Measurements from ENCODE around the gene CCDC195. TPM values are rescaled to one million over a fixed set of nuclear protein-coding genes. Genes with fewer than 3 reads are reported as not detected.

The CCDC195 gene
- total and polyA plus RNA-seq, 4 donors: not detected

DNA sequence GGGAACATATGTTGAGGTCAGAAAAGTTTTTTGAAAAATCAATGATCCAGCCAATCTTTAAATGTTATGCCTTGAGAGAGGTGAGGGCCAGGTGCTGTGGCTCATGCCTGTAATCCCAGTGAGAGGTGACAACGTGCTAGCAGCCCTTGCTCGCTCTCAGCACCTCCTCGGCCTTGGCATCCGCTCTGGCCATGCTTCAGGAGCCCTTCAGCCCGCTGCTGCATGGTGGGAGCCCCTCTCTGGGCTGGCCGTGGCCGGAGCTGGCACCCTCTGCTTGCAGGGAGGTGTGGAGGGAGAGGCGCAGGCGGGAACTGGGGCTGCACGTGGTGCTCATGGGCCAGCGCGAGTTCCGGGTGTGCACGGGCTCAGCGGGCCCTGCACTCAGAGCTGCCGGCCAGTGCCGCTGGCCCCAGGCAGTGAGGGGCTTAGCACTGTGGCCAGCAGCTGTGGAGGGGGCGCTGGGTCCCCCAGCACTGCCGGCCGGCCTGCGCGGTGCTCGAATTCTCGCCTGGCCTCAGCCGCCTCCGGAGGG, 61.1 kb downstream of the CCDC195 start:
- Histone ChIP-seq H3K9ac (ENCODE audit: insufficient read depth in 1 of 2, low read length in 2 of 2) (no peak overlapping the region), H3K9me3 (ENCODE audit: control insufficient read depth in 4 of 4, insufficient read depth in 3 of 4, low read length in 3 of 4) (peaks cover 0 to 10% (median 0%) of the 10 kb centered on the region in 4 donors), H3K27ac (ENCODE audit: low read depth in 1 of 2, low read length in 1 of 2) (no peak overlapping the region), H3K4me3 (no peak overlapping the region), H3K36me3 (ENCODE audit: control insufficient read depth in 4 of 4, insufficient read depth in 4 of 4, low read length in 4 of 4) (no peaks in the 10 kb centered on the region), H3K27me3 (ENCODE audit: control insufficient read depth in 3 of 3, insufficient read depth in 3 of 3, low read length in 2 of 3) (no peaks in the 10 kb centered on the region), H3K4me1 (ENCODE audit: control insufficient read depth in 5 of 5, insufficient read depth in 5 of 5, low read length in 5 of 5) (peaks cover 0 to 2% (median 0%) of the 10 kb centered on the region in 5 donors)
- DNase-seq: no peak
- no peak for ATAC-seq (ENCODE audit: insufficient read depth, low FRiP score)
- WGBS, 2 donors: 96 to 98% methylated on average over 22 to 26 of the region's 26 CpGs
- TF ChIP-seq, protein P1, sequence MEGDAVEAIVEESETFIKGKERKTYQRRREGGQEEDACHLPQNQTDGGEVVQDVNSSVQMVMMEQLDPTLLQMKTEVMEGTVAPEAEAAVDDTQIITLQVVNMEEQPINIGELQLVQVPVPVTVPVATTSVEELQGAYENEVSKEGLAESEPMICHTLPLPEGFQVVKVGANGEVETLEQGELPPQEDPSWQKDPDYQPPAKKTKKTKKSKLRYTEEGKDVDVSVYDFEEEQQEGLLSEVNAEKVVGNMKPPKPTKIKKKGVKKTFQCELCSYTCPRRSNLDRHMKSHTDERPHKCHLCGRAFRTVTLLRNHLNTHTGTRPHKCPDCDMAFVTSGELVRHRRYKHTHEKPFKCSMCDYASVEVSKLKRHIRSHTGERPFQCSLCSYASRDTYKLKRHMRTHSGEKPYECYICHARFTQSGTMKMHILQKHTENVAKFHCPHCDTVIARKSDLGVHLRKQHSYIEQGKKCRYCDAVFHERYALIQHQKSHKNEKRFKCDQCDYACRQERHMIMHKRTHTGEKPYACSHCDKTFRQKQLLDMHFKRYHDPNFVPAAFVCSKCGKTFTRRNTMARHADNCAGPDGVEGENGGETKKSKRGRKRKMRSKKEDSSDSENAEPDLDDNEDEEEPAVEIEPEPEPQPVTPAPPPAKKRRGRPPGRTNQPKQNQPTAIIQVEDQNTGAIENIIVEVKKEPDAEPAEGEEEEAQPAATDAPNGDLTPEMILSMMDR (IDR thresholded peaks at IDR 0.05; ENCODE audit: control extremely low read depth, extremely low read depth): no peak

Other genes starting within 250 kb of the CCDC195 start
- gene CUL3, start 131.0 kb downstream of the CCDC195 start, total RNA-seq: 100 to 1,000 TPM in 1 of 2 donors, 10 to 100 TPM in 1; 53.9 to 120 TPM
- 10 to 100 TPM; 45.5 to 75.2 TPM for gene CUL3, start 131.0 kb downstream of the CCDC195 start, polyA plus RNA-seq